Measurements from ENCODE around the gene FRY. TPM values are rescaled to one million over a fixed set of nuclear protein-coding genes. Genes with fewer than 3 reads are reported as not detected.

FRY gene
- total and polyA plus RNA-seq, 2 donors from 2014 or later, result 21.8 to 69.5 TPM

- DNase-seq (peak in 3 of 5 donors; percentile 71 to 81 (median 75)), FAIRE-seq (no peak)
- no peaks in the 10 kb centered on the region for H3K27me3 ChIP-seq (ENCODE audit: control insufficient read depth, insufficient read depth, low read length)
- intact Hi-C loops (cut with DNase I), result no loop called here
- peak overlapping the region; percentile 72 to 98 (median 92) for H3K4me3 ChIP-seq (ENCODE audit: low read length in 3 of 3)
- H3K36me3 ChIP-seq (ENCODE audit: control insufficient read depth in 2 of 3, insufficient read depth in 3 of 3, low read length in 3 of 3), result no peaks in the 10 kb centered on the region
- H3K27ac ChIP-seq (ENCODE audit: low read depth in 2 of 2, low read length in 2 of 2), result peak overlapping the region; percentile 96 to 98
- TF ChIP-seq CTCF (IDR thresholded peaks at IDR 0.05; ENCODE audit: borderline replicate concordance, extremely low read depth, insufficient read depth), result no peak
- H3K9me3 ChIP-seq (ENCODE audit: control insufficient read depth in 2 of 3, insufficient read depth in 1 of 3, low read length in 3 of 3), result no peaks in the 10 kb centered on the region
- H3K4me1 ChIP-seq (ENCODE audit: control insufficient read depth in 2 of 3, insufficient read depth in 2 of 3, low read depth in 1 of 3, low read length in 3 of 3), result peaks cover 0 to 2% (median 0%) of the 10 kb centered on the region in 3 donors
- peak overlapping the region; percentile 64 to 98 (median 98) for H3K9ac ChIP-seq (ENCODE audit: low read length in 3 of 3)
These were observed 283.0 kb downstream of the FRY start for GRCh38 chr13:32314271-32315237.

GRCh38 chr13:32315238-32316027, 283.9 kb downstream of the FRY start, which contains the start of the genes BRCA2 and ZAR1L:
Gene BRCA2, plus strand, starts transcription at chr13:32315508. Its CDS starts 953 bp downstream, at chr13:32316461.
Gene ZAR1L, minus strand, starts transcription at chr13:32315363. Its CDS starts 3,438 bp downstream, at chr13:32311925.
- H3K36me3 ChIP-seq (ENCODE audit: control insufficient read depth in 2 of 3, insufficient read depth in 3 of 3, low read length in 3 of 3), result no peaks in the 10 kb centered on the region
- H3K4me3 ChIP-seq (ENCODE audit: low read length in 3 of 3), result peak within 1 kb of the TSS; percentile 72 to 98 (median 92)
- TF ChIP-seq CTCF (IDR thresholded peaks at IDR 0.05; ENCODE audit: borderline replicate concordance, extremely low read depth, insufficient read depth), result no peak
- intact Hi-C loops (cut with DNase I), result no loop called here
- no peaks in the 10 kb centered on the region for H3K9me3 ChIP-seq (ENCODE audit: control insufficient read depth in 2 of 3, insufficient read depth in 1 of 3, low read length in 3 of 3)
- no peaks in the 10 kb centered on the region for H3K27me3 ChIP-seq (ENCODE audit: control insufficient read depth, insufficient read depth, low read length)
- peaks cover 0 to 2% (median 0%) of the 10 kb centered on the region in 3 donors for H3K4me1 ChIP-seq (ENCODE audit: control insufficient read depth in 2 of 3, insufficient read depth in 2 of 3, low read depth in 1 of 3, low read length in 3 of 3)
- FAIRE-seq, result no peak
- peak within 1 kb of the TSS; percentile 64 to 98 (median 98) for H3K9ac ChIP-seq (ENCODE audit: low read length in 3 of 3)
- DNase-seq, result peak; percentile 90 to 97 (median 95)
- peak within 1 kb of the TSS; percentile 96 to 98 for H3K27ac ChIP-seq (ENCODE audit: low read depth in 2 of 2, low read length in 2 of 2)

- Histone ChIP-seq H3K9ac (ENCODE audit: low read length in 3 of 3) (peak overlapping the region; percentile 64 to 98 (median 79)), H3K27me3 (ENCODE audit: control insufficient read depth, insufficient read depth, low read length) (no peaks in the 10 kb centered on the region), H3K27ac (ENCODE audit: low read depth in 2 of 2, low read length in 2 of 2) (peak overlapping the region in 1 of 2 donors; percentile 61), H3K4me1 (ENCODE audit: control insufficient read depth in 2 of 3, insufficient read depth in 2 of 3, low read depth in 1 of 3, low read length in 3 of 3) (peaks cover 0 to 2% (median 0%) of the 10 kb centered on the region in 3 donors), H3K36me3 (ENCODE audit: control insufficient read depth in 2 of 3, insufficient read depth in 3 of 3, low read length in 3 of 3) (no peaks in the 10 kb centered on the region), H3K4me3 (ENCODE audit: low read length in 3 of 3) (peak overlapping the region; percentile 72 to 98 (median 92)), H3K9me3 (ENCODE audit: control insufficient read depth in 2 of 3, insufficient read depth in 1 of 3, low read length in 3 of 3) (no peaks in the 10 kb centered on the region)
- no peak for DNase-seq
- intact Hi-C loops (cut with DNase I), result no loop called here
- no peak for FAIRE-seq
- TF ChIP-seq CTCF (IDR thresholded peaks at IDR 0.05; ENCODE audit: borderline replicate concordance, extremely low read depth, insufficient read depth), result no peak
These were observed 284.4 kb downstream of the FRY start for GRCh38 chr13:32316028-32316339.

All from kidney (tissue), 14 donors.